Upper lobe of left lung (tissue), 6 donors: ENCODE data around the gene NCK2. TPM values are rescaled to one million over a fixed set of nuclear protein-coding genes. Genes with fewer than 3 reads are reported as not detected.

ENCODE experiments used
- ATAC-seq, 2 donors: fragments of 200-7000 bp; cut with Tn5 transposase; one replicate each; pipeline ENCODE4 v1.9.1; 2022; ENCODE audit warnings: mild to moderate bottlenecking in 2 of 2, moderate library complexity in 2 of 2; ENCODE audit not compliant: low FRiP score in 2 of 2
- DNase-seq, 2 donors: peaks; one replicate each; pipeline ENCODE4 v3.0.0-alpha.2; 2019 to 2020
- H3K27ac ChIP-seq, 4 donors: fragments of 200-600 bp; sonication (generic); one replicate each; pipeline ENCODE4 v1.5.1; 2016 to 2019
- H3K27me3 ChIP-seq, 4 donors: fragments of 200-600 bp; sonication (generic); one replicate each; pipeline ENCODE4 v1.5.1; 2017 to 2019
- H3K36me3 ChIP-seq, 4 donors: fragments of 200-600 bp; sonication (generic); one replicate each; pipeline ENCODE4 v1.5.1; 2016 to 2019
- H3K4me1 ChIP-seq, 4 donors: fragments of 200-600 bp; sonication (generic); one replicate each; pipeline ENCODE4 v1.5.1; 2018 to 2019
- H3K4me3 ChIP-seq, 4 donors: fragments of 200-600 bp; sonication (generic); one replicate each; pipeline ENCODE4 v1.5.1; 2017 to 2019; ENCODE audit warnings: mild to moderate bottlenecking in 2 of 4, moderate library complexity in 1 of 4
- H3K9me3 ChIP-seq, 4 donors: fragments of 200-600 bp; sonication (generic); one replicate each; pipeline ENCODE4 v1.5.1; 2018 to 2019
- CTCF ChIP-seq, 6 experiments: fragments of 450-650 bp in 4 of 6; fragments of 200-600 bp in 2 of 6; sonication (generic) in 2 of 6; IDR thresholded peaks; one replicate each; pipeline ENCODE4 v1.5.1; 2016 to 2019; ENCODE audit warnings: antibody characterized with exemption in 6 of 6
- EP300 ChIP-seq, 4 donors: sonication (generic); formaldehyde crosslinking; IDR thresholded peaks; one replicate each; pipeline ENCODE4 v1.5.1; 2017; ENCODE audit warnings: antibody characterized with exemption in 4 of 4, control low read depth in 2 of 4
- POLR2A ChIP-seq, 4 donors: fragments of 450-650 bp; IDR thresholded peaks; one replicate each; pipeline ENCODE4 v1.5.1; 2016 to 2017; ENCODE audit warnings: antibody characterized with exemption in 4 of 4, mild to moderate bottlenecking in 2 of 4
- POLR2AphosphoS5 ChIP-seq, 2 donors: sonication (generic); formaldehyde crosslinking; IDR thresholded peaks; one replicate each; pipeline ENCODE4 v1.5.1; 2017; ENCODE audit warnings: antibody characterized with exemption in 2 of 2
- WGBS, 2 donors: methylation state at CpG; one replicate each; pipeline ENCODE4 v1.1.5; 2017 to 2018; 5-methylcytosine and 5-hydroxymethylcytosine counted together
- total RNA-seq, 6 donors: library from RNA; depleted of rRNA in 4 of 6; stranded (reverse); fragments of >200 nt in 4 of 6; gene quantifications; one replicate each; pipeline versions ENCODE4 v1.1.0 to v1.2.1, GENCODE V29; 2016 to 2021
- donor health status: DM: no; HTN: no; CAD: no; lungs with moderate emphysema.
- donor health status: DM: no; HTN: yes; CAD: no; lungs with severe emphysema.

NCK2 gene
- total RNA-seq, 6 donors from 2014 or later, result 29.3 to 48.6 (median 37.9) TPM

GRCh38 chr2:105733875-105734274 lies 10.8 kb upstream of the NCK2 start:
- TF ChIP-seq POLR2AphosphoS5 (IDR thresholded peaks at IDR 0.05) (no peak), CTCF (IDR thresholded peaks at IDR 0.05) (no peak), EP300 (IDR thresholded peaks at IDR 0.05) (no peak), POLR2A (IDR thresholded peaks at IDR 0.05) (no peak)
- no peak for ATAC-seq
- no peaks in the 10 kb centered on the region for H3K36me3 ChIP-seq
- H3K27me3 ChIP-seq, result no peaks in the 10 kb centered on the region
- 66 to 82% methylated on average over 5 of the region's 5 CpGs for WGBS, 2 donors
- H3K4me1 ChIP-seq, result no peaks in the 10 kb centered on the region
- H3K27ac ChIP-seq, result no peak overlapping the region
- no peak overlapping the region for H3K4me3 ChIP-seq
- H3K9me3 ChIP-seq, result no peaks in the 10 kb centered on the region
- no peak for DNase-seq

- DNase-seq (no peak), ATAC-seq (no peak)
- no peaks in the 10 kb centered on the region for H3K9me3 ChIP-seq
- H3K27ac ChIP-seq, result no peak overlapping the region
- no peaks in the 10 kb centered on the region for H3K27me3 ChIP-seq
- no peaks in the 10 kb centered on the region for H3K36me3 ChIP-seq
- H3K4me3 ChIP-seq, result no peak overlapping the region
- TF ChIP-seq POLR2A (IDR thresholded peaks at IDR 0.05), result no peak
- TF ChIP-seq POLR2AphosphoS5 (IDR thresholded peaks at IDR 0.05), result no peak
- TF ChIP-seq EP300 (IDR thresholded peaks at IDR 0.05), result no peak
- no peak for TF ChIP-seq CTCF (IDR thresholded peaks at IDR 0.05)
- no peaks in the 10 kb centered on the region for H3K4me1 ChIP-seq
- 74 to 75% methylated on average over 4 of the region's 4 CpGs for WGBS, 2 donors
These were observed 9.8 kb upstream of the NCK2 start for GRCh38 chr2:105734762-105735538.

- WGBS, 2 donors, result 89 to 90% methylated on average over 6 of the region's 6 CpGs
- H3K27ac ChIP-seq, result no peak overlapping the region
- no peaks in the 10 kb centered on the region for H3K9me3 ChIP-seq
- DNase-seq (no peak), ATAC-seq (no peak)
- H3K4me1 ChIP-seq, result no peaks in the 10 kb centered on the region
- TF ChIP-seq POLR2A (IDR thresholded peaks at IDR 0.05) (no peak), POLR2AphosphoS5 (IDR thresholded peaks at IDR 0.05) (no peak), CTCF (IDR thresholded peaks at IDR 0.05) (no peak), EP300 (IDR thresholded peaks at IDR 0.05) (no peak)
- H3K36me3 ChIP-seq, result no peaks in the 10 kb centered on the region
- H3K27me3 ChIP-seq, result no peaks in the 10 kb centered on the region
- H3K4me3 ChIP-seq, result no peak overlapping the region
These were observed 8.6 kb upstream of the NCK2 start for GRCh38 chr2:105736145-105736544.

GRCh38 chr2:105737980-105738657 lies 6.6 kb upstream of the NCK2 start:
- TF ChIP-seq EP300 (IDR thresholded peaks at IDR 0.05) (no peak), POLR2AphosphoS5 (IDR thresholded peaks at IDR 0.05) (no peak), CTCF (IDR thresholded peaks at IDR 0.05) (no peak), POLR2A (IDR thresholded peaks at IDR 0.05) (no peak)
- Histone ChIP-seq H3K27ac (peak overlapping the region in 1 of 4 donors; percentile 26), H3K4me3 (no peak overlapping the region), H3K27me3 (no peaks in the 10 kb centered on the region), H3K36me3 (no peaks in the 10 kb centered on the region), H3K9me3 (no peaks in the 10 kb centered on the region), H3K4me1 (no peaks in the 10 kb centered on the region)
- no peak for ATAC-seq
- DNase-seq, result no peak
- WGBS, 2 donors, result 80 to 83% methylated on average over 6 of the region's 6 CpGs
